ENCODE measurements around the gene SYNGR4. TPM values are rescaled to one million over a fixed set of nuclear protein-coding genes. Genes with fewer than 3 reads are reported as not detected.

The SYNGR4 gene
- total RNA-seq, 1 experiment from 2014 or later = 0.35 TPM

GRCh38 chr19:48396016-48396823 is 32.1 kb downstream of the SYNGR4 start:
- no peak for DNase-seq (ENCODE audit: low spot score)

GRCh38 chr19:48396824-48397176 is 32.6 kb downstream of the SYNGR4 start:
- DNase-seq (ENCODE audit: low spot score) = no peak

DNA sequence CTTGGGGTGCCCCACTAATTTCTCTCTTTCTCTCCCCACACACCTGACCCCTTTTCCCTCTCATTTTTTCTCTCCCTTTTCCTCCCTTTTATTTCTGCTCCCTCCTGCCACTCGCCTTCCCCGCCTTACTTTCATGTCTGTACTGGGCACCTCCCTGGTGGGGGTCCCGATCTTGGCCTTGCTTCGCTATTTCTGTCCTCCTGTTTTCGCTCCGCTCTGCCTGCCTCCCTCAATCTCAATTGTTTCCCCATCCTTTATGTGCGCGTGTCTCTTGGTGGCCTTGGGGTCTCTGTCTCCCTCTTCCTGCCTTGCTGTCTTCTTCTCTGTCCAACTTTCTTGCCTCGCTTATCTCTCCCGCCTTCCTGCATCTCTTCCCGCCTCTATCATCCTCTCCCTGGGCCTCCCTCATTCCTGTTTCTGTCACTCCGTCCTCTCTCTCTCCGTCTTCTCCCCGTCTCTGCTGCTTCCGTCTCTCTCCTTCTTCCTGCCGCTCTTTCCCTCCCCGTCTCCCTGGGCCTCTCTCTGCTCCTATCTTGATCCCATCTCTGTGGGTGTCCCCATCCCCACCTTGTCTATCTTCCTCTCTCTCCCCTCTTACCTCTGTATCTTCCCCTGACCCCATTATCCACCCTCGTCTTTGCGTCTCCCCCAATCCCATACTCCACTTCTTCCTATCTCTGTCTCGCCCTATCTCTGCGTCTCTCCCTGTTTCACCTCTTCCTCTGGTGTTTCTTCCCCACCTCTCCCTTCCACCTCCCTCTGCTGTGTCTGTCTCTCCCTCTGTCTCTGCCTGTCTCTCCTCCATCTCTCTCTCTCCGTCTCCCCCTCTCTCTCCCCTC is 33.3 kb downstream of the SYNGR4 start:
- no peak for DNase-seq (ENCODE audit: low spot score)

- no peak for DNase-seq (ENCODE audit: low spot score)
These were observed 33.9 kb downstream of the SYNGR4 start for GRCh38 chr19:48398102-48398374.

- no peak for DNase-seq (ENCODE audit: low spot score)
These were observed 34.4 kb downstream of the SYNGR4 start for GRCh38 chr19:48398375-48399235.

GRCh38 chr19:48400018-48400742 is 36.0 kb downstream of the SYNGR4 start:
- no peak for DNase-seq (ENCODE audit: low spot score)

DNA sequence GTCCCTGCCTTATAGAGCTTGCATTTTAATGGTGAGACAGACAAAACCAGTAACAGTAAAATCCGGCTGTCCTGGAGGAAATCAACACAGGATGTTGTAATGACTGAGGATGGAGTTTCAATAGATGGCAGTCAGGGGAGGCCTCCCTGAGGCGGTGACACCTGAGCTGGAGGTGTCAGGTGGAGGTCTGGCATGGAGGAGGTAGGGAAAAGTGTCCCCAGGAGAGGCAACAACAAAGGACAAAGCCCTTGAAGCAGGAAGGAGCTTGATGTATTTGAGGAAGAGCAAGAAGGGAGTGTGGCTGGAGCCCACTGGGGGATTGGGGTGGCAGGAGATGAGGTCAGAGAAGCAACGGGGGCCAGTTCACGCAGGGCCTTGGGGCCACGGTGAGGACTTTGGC is 37.1 kb downstream of the SYNGR4 start:
- no peak for DNase-seq (ENCODE audit: low spot score)

DNA sequence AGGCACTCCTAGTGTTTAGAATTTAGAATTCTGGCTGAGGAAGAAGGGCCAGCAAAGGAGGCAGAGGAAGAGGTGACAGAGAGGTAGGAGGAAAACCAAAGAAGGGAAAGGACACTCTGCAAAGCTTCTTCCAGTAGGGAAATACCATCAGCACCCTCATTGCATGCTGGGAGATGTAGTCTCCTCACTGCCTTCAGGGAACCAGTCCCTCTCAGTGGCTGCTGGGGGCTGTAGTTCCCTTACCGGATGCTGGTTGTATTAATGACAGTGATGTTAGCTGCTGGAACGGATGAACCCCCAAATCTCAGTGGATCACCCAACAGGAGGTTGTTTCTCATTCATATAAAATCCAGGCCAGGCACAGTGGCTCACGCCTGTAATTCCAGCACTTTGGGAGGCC is 39.4 kb downstream of the SYNGR4 start:
- peak; percentile 68 for DNase-seq (ENCODE audit: low spot score)

DNA sequence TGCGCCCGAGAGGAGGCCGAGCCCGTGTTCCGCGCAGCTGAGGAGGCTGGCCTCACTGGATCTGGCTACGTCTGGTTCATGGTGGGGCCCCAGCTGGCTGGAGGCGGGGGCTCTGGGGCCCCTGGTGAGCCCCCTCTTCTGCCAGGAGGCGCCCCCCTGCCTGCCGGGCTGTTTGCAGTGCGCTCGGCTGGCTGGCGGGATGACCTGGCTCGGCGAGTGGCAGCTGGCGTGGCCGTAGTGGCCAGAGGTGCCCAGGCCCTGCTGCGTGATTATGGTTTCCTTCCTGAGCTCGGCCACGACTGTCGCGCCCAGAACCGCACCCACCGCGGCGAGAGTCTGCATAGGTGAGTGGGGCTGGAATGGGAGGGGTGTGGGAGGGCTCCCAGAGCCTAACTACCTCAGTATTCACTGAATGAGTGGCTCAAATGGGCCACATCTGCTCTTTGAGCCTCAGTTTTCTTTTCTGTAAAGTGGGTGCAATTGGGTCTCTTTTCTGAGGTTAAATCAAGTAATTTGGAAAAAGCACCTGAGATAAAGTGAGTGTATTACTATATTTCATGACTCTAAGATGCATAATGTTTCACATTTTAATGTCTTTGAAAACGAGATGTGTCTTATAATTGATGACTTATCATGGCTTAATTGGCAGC is 41.0 kb downstream of the SYNGR4 start:
- no peak for DNase-seq (ENCODE audit: low spot score)

GRCh38 chr19:48405850-48406249 is 41.7 kb downstream of the SYNGR4 start:
- no peak for DNase-seq (ENCODE audit: low spot score)

DNA sequence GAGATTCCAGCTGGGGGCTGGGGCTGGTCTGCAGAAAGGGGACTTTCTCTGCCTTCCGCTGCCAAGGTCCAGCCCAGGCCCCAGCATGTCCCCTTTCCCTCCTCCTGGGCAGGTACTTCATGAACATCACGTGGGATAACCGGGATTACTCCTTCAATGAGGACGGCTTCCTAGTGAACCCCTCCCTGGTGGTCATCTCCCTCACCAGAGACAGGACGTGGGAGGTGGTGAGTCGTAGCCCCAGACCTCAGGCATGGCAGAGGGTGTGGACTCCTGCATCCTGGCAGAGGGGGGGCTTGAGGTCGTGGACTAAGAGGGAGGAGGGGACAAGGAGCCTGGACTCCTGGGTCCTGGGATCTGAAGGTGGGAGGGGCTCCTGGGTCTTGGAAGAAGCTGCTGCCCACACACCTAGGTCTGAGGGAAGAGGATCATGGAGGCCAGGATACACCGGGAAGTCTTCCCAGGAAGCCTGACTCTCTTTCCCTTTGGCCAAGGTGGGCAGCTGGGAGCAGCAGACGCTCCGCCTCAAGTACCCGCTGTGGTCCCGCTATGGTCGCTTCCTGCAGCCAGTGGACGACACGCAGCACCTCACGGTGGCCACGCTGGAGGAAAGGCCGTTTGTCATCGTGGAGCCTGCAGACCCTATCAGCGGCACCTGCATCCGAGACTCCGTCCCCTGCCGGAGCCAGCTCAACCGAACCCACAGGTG is 49.9 kb downstream of the SYNGR4 start:
- DNase-seq (ENCODE audit: low spot score) = no peak

DNA sequence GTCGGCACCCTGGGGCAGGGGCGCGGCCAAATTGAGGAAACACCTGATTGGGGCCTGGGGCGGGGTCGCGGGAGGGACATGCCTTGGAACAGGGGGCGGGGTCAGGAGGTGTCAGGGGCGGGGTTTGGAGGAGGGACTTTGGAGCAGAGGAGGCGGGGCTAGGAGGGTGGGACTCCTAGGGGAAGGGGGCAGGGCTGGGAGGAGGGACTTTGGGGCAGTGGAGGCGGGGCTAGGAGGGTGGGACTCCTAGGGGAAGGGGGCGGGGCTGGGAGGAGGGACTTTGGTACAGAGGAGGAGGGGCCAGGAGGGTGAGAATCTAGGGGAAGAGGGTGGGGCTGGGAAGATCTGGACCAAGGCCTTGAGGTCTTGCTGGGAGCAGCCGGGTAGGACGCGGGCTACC is 51.2 kb downstream of the SYNGR4 start:
- DNase-seq (ENCODE audit: low spot score) = no peak

DNA sequence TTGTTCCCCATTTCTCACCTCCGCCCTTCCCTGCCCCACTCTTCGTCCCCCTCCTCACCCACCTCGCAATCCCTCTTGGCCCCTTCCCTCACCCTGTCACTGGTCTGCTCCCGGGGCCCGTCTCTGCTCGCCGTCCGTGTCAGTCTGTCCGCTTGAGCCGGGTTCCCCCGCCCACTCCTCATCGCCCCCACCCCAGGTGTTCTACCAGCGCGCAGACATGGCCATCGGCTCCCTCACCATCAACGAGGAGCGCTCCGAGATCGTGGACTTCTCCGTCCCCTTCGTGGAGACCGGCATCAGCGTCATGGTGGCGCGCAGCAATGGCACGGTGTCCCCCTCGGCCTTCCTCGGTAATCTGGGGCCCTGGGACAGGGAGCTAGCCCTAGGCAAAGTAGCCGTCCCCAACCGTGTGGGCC is 51.6 kb downstream of the SYNGR4 start:
- DNase-seq (ENCODE audit: low spot score) = no peak

GRCh38 chr19:48417421-48417820 is 53.3 kb downstream of the SYNGR4 start:
- no peak for DNase-seq (ENCODE audit: low spot score)

DNA sequence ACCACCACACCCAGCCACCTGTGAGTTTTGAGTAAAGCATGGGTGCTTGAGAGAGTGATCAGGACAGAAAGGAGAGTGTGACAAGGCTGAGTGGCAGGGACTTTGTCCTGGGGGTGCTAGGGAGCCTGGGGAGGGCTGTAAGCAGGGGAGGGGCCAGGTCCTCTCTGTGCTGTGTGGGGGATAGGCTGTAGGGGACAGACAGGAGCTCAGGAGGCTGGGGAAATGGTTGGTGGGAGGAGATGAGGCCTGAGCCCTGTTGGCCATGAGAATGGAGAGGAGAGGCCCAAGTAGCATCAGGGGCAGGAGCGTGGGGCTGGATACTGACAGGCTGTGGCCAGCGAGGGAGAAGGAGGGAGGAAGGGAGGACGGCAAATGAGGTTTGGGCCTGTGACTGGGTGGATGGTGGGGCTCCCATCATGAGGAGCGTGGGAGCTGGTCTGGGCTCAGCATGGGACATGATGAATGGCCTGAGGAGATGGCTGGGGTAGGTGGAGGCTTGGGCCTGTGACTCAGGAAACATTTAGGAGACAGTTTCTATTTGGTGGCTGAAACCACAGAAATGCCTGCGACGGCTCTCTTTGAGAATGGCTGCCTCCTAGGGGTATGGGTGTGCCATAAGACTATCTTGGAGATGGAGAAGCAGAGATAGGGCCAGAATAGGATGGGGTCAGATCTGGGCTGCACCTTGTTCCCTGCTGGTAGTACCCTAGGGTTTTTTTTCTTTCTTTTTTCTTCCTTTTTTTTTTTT is 54.3 kb downstream of the SYNGR4 start:
- DNase-seq (ENCODE audit: low spot score) = peak; percentile 64

- DNase-seq (ENCODE audit: low spot score) = peak; percentile 42
These were observed 55.2 kb downstream of the SYNGR4 start for GRCh38 chr19:48419158-48419920.

- no peak for DNase-seq (ENCODE audit: low spot score)
These were observed 57.4 kb downstream of the SYNGR4 start for GRCh38 chr19:48421548-48421947.

- peak; percentile 79 for DNase-seq (ENCODE audit: low spot score)
These were observed 60.6 kb downstream of the SYNGR4 start for GRCh38 chr19:48424694-48425219.

Data from H4 (cell line).